ENCODE measurements around the gene FOXP1. TPM values are rescaled to one million over a fixed set of nuclear protein-coding genes. Genes with fewer than 3 reads are reported as not detected.

Gene FOXP1
- total RNA-seq, 2 experiments from 2014 or later = 178 TPM

GRCh38 chr3:71149959-71150954 lies 433.3 kb downstream of the FOXP1 start:
- DNase-seq = no peak
- peaks cover 11% of the 10 kb centered on the region for H3K36me3 Mint-ChIP-seq
- H3K9me3 Mint-ChIP-seq = no peaks in the 10 kb centered on the region
- POLR2A ChIA-PET = no interaction called here
- no peak for ATAC-seq (ENCODE audit: low read depth)
- no peak overlapping the region for H3K4me3 Mint-ChIP-seq
- H3K27ac Mint-ChIP-seq = no peak overlapping the region
- H3K27me3 Mint-ChIP-seq = no peaks in the 10 kb centered on the region
- peaks cover 6% of the 10 kb centered on the region for H3K4me1 Mint-ChIP-seq

- no peak for ATAC-seq (ENCODE audit: low read depth)
- no peak for DNase-seq
- Mint-ChIP-seq H3K4me1 (peaks cover 9% of the 10 kb centered on the region), H3K36me3 (peaks cover 13% of the 10 kb centered on the region), H3K27ac (no peak overlapping the region), H3K4me3 (no peak overlapping the region), H3K9me3 (no peaks in the 10 kb centered on the region), H3K27me3 (no peaks in the 10 kb centered on the region)
- POLR2A ChIA-PET = no interaction called here
Observed at GRCh38 chr3:71148455-71149060, 435.0 kb downstream of the FOXP1 start.

GRCh38 chr3:71146673-71147072 lies 436.9 kb downstream of the FOXP1 start:
- Mint-ChIP-seq H3K4me1 (peaks cover 14% of the 10 kb centered on the region), H3K27me3 (no peaks in the 10 kb centered on the region), H3K9me3 (no peaks in the 10 kb centered on the region), H3K36me3 (peaks cover 18% of the 10 kb centered on the region), H3K4me3 (no peak overlapping the region), H3K27ac (no peak overlapping the region)
- ATAC-seq (ENCODE audit: low read depth) (no peak), DNase-seq (no peak)
- POLR2A ChIA-PET = no interaction called here

DNA sequence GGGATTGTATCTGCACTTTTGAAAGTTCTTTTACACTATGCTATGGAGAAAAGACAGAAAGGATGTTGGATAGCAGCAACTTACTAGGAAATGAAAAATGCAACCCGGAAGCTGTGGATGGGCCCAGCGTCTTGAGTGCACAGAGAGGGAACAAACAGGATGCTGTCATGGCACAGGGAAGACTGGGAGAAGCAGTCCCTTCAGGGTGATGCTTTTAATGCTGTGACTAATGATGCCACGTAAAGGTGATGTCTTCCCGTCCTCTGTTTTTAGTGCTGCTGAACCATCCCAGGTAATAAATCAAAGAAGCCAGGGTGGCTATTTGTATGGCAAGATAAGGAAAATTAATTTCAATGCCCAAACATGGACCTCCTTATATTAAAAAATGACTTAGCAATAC lies 437.6 kb downstream of the FOXP1 start:
- Mint-ChIP-seq H3K4me3 (no peak overlapping the region), H3K9me3 (no peaks in the 10 kb centered on the region), H3K4me1 (peaks cover 14% of the 10 kb centered on the region), H3K27ac (no peak overlapping the region), H3K27me3 (no peaks in the 10 kb centered on the region), H3K36me3 (peaks cover 21% of the 10 kb centered on the region)
- ATAC-seq (ENCODE audit: low read depth) (no peak), DNase-seq (no peak)
- POLR2A ChIA-PET = no interaction called here

DNA sequence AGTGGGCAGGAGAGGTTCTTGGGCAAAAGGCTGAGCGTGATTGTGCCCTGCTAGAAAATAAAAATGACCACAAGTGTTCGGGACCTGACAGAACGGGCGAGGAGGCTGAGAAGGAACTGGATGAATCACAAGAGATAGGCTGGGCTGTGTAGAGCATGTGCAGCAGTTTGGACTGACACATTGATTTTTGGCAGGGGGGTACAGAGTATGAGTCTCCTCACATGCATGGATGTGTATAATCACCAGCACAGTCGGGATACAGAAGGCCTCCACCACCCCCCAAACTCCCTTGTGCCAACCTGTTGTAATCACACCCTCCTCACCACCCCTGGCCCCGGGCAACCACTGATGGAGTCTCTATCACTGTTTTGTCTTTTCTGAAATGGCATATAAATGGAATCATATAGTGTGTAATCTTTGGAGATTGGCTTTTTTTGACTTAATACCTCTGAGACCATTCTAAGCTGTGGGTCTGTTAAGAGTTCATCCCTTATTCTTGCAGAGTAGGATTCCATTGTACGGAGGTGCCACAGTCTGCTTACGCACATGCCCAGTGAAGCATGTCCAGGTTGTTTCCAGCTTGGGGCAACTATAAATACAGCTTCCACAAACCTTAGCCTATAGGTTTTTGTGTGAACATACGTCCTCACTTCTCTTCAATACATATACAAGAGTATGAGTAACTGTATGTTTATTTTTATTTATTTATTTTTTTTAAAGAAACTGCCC lies 438.8 kb downstream of the FOXP1 start:
- Mint-ChIP-seq H3K4me1 (peaks cover 12% of the 10 kb centered on the region), H3K27ac (no peak overlapping the region), H3K4me3 (no peak overlapping the region), H3K9me3 (peaks cover 3% of the 10 kb centered on the region), H3K36me3 (peaks cover 25% of the 10 kb centered on the region), H3K27me3 (no peaks in the 10 kb centered on the region)
- no peak for DNase-seq
- ATAC-seq (ENCODE audit: low read depth) = no peak
- POLR2A ChIA-PET = no interaction called here

GRCh38 chr3:71143493-71143892 lies 440.0 kb downstream of the FOXP1 start:
- DNase-seq (no peak), ATAC-seq (ENCODE audit: low read depth) (no peak)
- Mint-ChIP-seq H3K27ac (no peak overlapping the region), H3K4me3 (no peak overlapping the region), H3K4me1 (peaks cover 12% of the 10 kb centered on the region), H3K36me3 (peaks cover 23% of the 10 kb centered on the region), H3K9me3 (peaks cover 3% of the 10 kb centered on the region), H3K27me3 (no peaks in the 10 kb centered on the region)
- POLR2A ChIA-PET = no interaction called here

DNA sequence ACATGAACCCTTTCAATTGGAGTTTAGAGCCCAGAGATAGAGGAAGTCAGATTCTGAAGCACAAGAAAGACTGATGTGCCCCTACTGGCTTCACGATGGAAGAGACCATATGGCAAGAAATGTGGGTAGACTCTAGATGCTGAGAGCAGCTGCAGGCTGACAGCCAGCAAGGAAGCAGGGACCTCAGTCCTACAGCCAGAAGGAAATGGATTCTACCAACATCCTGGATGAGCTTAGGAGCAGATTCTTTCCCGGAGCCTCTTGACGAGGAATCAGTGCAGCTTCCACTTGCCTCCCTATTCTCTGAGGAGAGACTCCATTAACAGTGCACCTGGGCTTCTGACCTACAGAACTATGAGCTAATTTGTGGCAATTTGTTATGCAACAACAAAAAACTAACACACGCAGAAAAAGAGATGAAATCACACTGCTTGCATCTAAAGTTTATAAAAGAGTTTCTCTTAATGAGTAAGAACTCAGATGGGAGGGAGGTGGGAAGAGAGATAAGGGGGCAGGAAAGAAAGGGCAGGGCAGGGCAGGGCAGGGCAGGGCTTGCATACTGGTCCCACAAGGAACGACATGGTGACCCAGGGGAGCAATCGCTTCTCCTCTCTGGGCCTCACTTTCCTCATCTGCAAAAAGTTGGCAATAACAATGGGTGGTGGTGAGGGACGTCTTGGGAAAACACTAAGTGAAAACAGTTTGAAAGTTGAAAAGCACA lies 440.9 kb downstream of the FOXP1 start:
- Mint-ChIP-seq H3K4me3 (no peak overlapping the region), H3K9me3 (peaks cover 3% of the 10 kb centered on the region), H3K27me3 (no peaks in the 10 kb centered on the region), H3K4me1 (peaks cover 12% of the 10 kb centered on the region), H3K36me3 (peaks cover 23% of the 10 kb centered on the region), H3K27ac (no peak overlapping the region)
- POLR2A ChIA-PET = no interaction called here
- ATAC-seq (ENCODE audit: low read depth) = no peak
- DNase-seq = no peak

GRCh38 chr3:71140477-71140876 lies 443.1 kb downstream of the FOXP1 start:
- Mint-ChIP-seq H3K4me1 (peaks cover 16% of the 10 kb centered on the region), H3K4me3 (no peak overlapping the region), H3K27me3 (no peaks in the 10 kb centered on the region), H3K36me3 (peaks cover 21% of the 10 kb centered on the region), H3K27ac (no peak overlapping the region), H3K9me3 (peaks cover 3% of the 10 kb centered on the region)
- no peak for ATAC-seq (ENCODE audit: low read depth)
- POLR2A ChIA-PET = interaction anchor here (1.7 kb wide), 1 partner anchor 10 kb away, joined by 6 read pairs; no protein-coding TSS in a partner anchor
- DNase-seq = no peak

DNA sequence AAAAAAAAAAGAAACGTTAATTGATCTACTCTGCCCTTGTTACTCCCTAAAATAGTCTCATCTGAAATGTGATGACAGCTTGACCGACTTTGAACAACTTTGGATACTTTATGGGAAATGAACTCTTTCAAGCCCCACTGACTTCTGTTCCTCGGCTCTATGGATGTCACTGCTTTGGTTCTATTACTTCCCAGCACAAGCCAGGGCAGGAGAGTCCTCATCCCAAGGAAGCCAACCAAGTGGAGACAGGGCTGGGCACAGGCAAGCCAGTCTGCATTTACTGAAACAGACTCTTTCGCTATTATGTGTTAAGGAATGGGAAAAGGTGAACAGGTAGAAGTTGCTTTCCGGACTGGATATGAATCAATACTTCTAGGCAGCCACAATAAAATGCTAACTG lies 444.0 kb downstream of the FOXP1 start:
- DNase-seq = no peak
- POLR2A ChIA-PET = no interaction called here
- Mint-ChIP-seq H3K9me3 (peaks cover 3% of the 10 kb centered on the region), H3K27me3 (no peaks in the 10 kb centered on the region), H3K36me3 (peaks cover 21% of the 10 kb centered on the region), H3K27ac (no peak overlapping the region), H3K4me1 (peaks cover 13% of the 10 kb centered on the region), H3K4me3 (no peak overlapping the region)
- no peak for ATAC-seq (ENCODE audit: low read depth)

DNA sequence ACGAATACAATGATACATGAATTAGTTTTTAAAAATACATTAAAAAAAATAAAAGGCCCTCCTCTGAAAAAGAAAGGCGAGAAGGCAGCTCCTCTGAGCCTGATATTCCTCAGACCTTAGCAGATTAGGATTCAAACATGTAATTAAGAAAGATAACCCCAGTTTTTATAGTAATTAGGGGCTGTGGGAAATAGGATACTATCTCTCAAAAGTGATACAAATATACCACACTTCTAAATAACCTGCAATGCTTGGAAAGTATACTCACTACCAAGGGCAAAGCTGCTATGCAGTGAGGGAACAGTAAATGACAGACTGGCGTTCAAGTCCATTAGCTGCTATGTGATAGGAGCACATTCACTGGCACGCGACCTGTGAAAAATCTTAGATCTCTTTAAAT lies 445.1 kb downstream of the FOXP1 start:
- peaks cover 18% of the 10 kb centered on the region for H3K4me1 Mint-ChIP-seq
- peaks cover 19% of the 10 kb centered on the region for H3K36me3 Mint-ChIP-seq
- peaks cover 3% of the 10 kb centered on the region for H3K9me3 Mint-ChIP-seq
- no peak for DNase-seq
- H3K4me3 Mint-ChIP-seq = no peak overlapping the region
- ATAC-seq (ENCODE audit: low read depth) = no peak
- no peak overlapping the region for H3K27ac Mint-ChIP-seq
- no peaks in the 10 kb centered on the region for H3K27me3 Mint-ChIP-seq
- POLR2A ChIA-PET = no interaction called here

DNA sequence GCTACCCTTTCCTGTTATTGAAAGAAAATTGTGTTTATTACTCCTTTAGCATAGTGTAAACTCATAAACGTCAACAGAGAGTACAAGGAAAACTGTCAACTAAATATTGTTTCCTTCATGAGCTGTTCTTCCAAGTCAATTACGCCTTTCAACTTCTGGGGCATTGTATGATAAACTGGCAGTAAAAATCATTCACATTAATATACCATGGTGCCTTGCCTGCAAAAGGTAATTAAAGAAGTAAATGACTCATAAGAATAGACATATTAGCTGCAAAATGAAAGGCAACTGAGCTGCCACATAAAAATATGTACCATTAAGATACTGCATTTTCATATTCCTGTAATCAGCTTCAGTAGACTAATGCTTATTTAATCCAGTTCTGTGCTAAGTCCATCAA lies 447.3 kb downstream of the FOXP1 start:
- DNase-seq = no peak
- no peak overlapping the region for H3K4me3 Mint-ChIP-seq
- H3K27me3 Mint-ChIP-seq = no peaks in the 10 kb centered on the region
- POLR2A ChIA-PET = no interaction called here
- peaks cover 3% of the 10 kb centered on the region for H3K9me3 Mint-ChIP-seq
- H3K4me1 Mint-ChIP-seq = peaks cover 23% of the 10 kb centered on the region
- no peak overlapping the region for H3K27ac Mint-ChIP-seq
- peaks cover 9% of the 10 kb centered on the region for H3K36me3 Mint-ChIP-seq
- ATAC-seq (ENCODE audit: low read depth) = no peak

GRCh38 chr3:71135373-71136088 lies 448.0 kb downstream of the FOXP1 start:
- Mint-ChIP-seq H3K27ac (no peak overlapping the region), H3K4me3 (no peak overlapping the region), H3K4me1 (peaks cover 27% of the 10 kb centered on the region), H3K9me3 (peaks cover under 1% of the 10 kb centered on the region), H3K36me3 (peaks cover 4% of the 10 kb centered on the region), H3K27me3 (no peaks in the 10 kb centered on the region)
- POLR2A ChIA-PET = no interaction called here
- ATAC-seq (ENCODE audit: low read depth) (no peak), DNase-seq (no peak)
